Upper lobe of left lung (tissue), 6 donors: ENCODE results near the gene JMJD1C. TPM values are rescaled to one million over a fixed set of nuclear protein-coding genes. Genes with fewer than 3 reads are reported as not detected.
A peak's percentile ranks its signal among the peaks of the same experiment; 100 is the strongest.

Experiments
- ATAC-seq, 2 donors: fragments of 200-7000 bp; cut with Tn5 transposase; one replicate each; pipeline ENCODE4 v1.9.1; 2022; ENCODE audit warnings: mild to moderate bottlenecking in 2 of 2, moderate library complexity in 2 of 2; ENCODE audit not compliant: low FRiP score in 2 of 2
- DNase-seq, 2 donors: peaks; one replicate each; pipeline ENCODE4 v3.0.0-alpha.2; 2019 to 2020
- H3K27ac ChIP-seq, 4 donors: fragments of 200-600 bp; sonication (generic); one replicate each; pipeline ENCODE4 v1.5.1; 2016 to 2019
- H3K27me3 ChIP-seq, 4 donors: fragments of 200-600 bp; sonication (generic); one replicate each; pipeline ENCODE4 v1.5.1; 2017 to 2019
- H3K36me3 ChIP-seq, 4 donors: fragments of 200-600 bp; sonication (generic); one replicate each; pipeline ENCODE4 v1.5.1; 2016 to 2019
- H3K4me1 ChIP-seq, 4 donors: fragments of 200-600 bp; sonication (generic); one replicate each; pipeline ENCODE4 v1.5.1; 2018 to 2019
- H3K4me3 ChIP-seq, 4 donors: fragments of 200-600 bp; sonication (generic); one replicate each; pipeline ENCODE4 v1.5.1; 2017 to 2019; ENCODE audit warnings: mild to moderate bottlenecking in 2 of 4, moderate library complexity in 1 of 4
- H3K9me3 ChIP-seq, 4 donors: fragments of 200-600 bp; sonication (generic); one replicate each; pipeline ENCODE4 v1.5.1; 2018 to 2019
- CTCF ChIP-seq, 6 experiments: fragments of 450-650 bp in 4 of 6; fragments of 200-600 bp in 2 of 6; sonication (generic) in 2 of 6; IDR thresholded peaks; one replicate each; pipeline ENCODE4 v1.5.1; 2016 to 2019; ENCODE audit warnings: antibody characterized with exemption in 6 of 6
- EP300 ChIP-seq, 4 donors: sonication (generic); formaldehyde crosslinking; IDR thresholded peaks; one replicate each; pipeline ENCODE4 v1.5.1; 2017; ENCODE audit warnings: antibody characterized with exemption in 4 of 4, control low read depth in 2 of 4
- POLR2A ChIP-seq, 4 donors: fragments of 450-650 bp; IDR thresholded peaks; one replicate each; pipeline ENCODE4 v1.5.1; 2016 to 2017; ENCODE audit warnings: antibody characterized with exemption in 4 of 4, mild to moderate bottlenecking in 2 of 4
- POLR2AphosphoS5 ChIP-seq, 2 donors: sonication (generic); formaldehyde crosslinking; IDR thresholded peaks; one replicate each; pipeline ENCODE4 v1.5.1; 2017; ENCODE audit warnings: antibody characterized with exemption in 2 of 2
- WGBS, 2 donors: methylation state at CpG; one replicate each; pipeline ENCODE4 v1.1.5; 2017 to 2018; 5-methylcytosine and 5-hydroxymethylcytosine counted together
- total RNA-seq, 6 donors: library from RNA; depleted of rRNA in 4 of 6; stranded (reverse); fragments of >200 nt in 4 of 6; gene quantifications; one replicate each; pipeline versions ENCODE4 v1.1.0 to v1.2.1, GENCODE V29; 2016 to 2021
- donor health status: DM: no; HTN: no; CAD: no; lungs with moderate emphysema.
- donor health status: DM: no; HTN: yes; CAD: no; lungs with severe emphysema.

Gene JMJD1C
- total RNA-seq, 6 donors from 2014 or later, result 80.2 to 130 (median 94.2) TPM

- Histone ChIP-seq H3K27me3 (no peaks in the 10 kb centered on the region), H3K9me3 (no peaks in the 10 kb centered on the region), H3K4me1 (peaks cover 0 to 15% (median 4%) of the 10 kb centered on the region in 4 donors), H3K36me3 (no peaks in the 10 kb centered on the region), H3K4me3 (no peak overlapping the region), H3K27ac (no peak overlapping the region)
- DNase-seq (no peak), ATAC-seq (no peak)
- TF ChIP-seq POLR2A (IDR thresholded peaks at IDR 0.05) (no peak), POLR2AphosphoS5 (IDR thresholded peaks at IDR 0.05) (no peak), EP300 (IDR thresholded peaks at IDR 0.05) (no peak), CTCF (IDR thresholded peaks at IDR 0.05) (no peak)
These were observed 13.3 kb downstream of the JMJD1C start for GRCh38 chr10:63452524-63452923.

- Histone ChIP-seq H3K27ac (no peak overlapping the region), H3K4me1 (peaks cover 0 to 6% (median under 1%) of the 10 kb centered on the region in 4 donors), H3K9me3 (no peaks in the 10 kb centered on the region), H3K27me3 (no peaks in the 10 kb centered on the region), H3K4me3 (no peak overlapping the region), H3K36me3 (no peaks in the 10 kb centered on the region)
- TF ChIP-seq CTCF (IDR thresholded peaks at IDR 0.05), result no peak
- TF ChIP-seq POLR2AphosphoS5 (IDR thresholded peaks at IDR 0.05), result no peak
- no peak for TF ChIP-seq POLR2A (IDR thresholded peaks at IDR 0.05)
- no peak for TF ChIP-seq EP300 (IDR thresholded peaks at IDR 0.05)
- no peak for DNase-seq
- ATAC-seq, result no peak
- 83 to 91% methylated on average over 1 of the region's 1 CpG for WGBS, 2 donors
These were observed 18.9 kb downstream of the JMJD1C start for GRCh38 chr10:63446716-63447440.

GRCh38 chr10:63441404-63441803 lies 24.4 kb downstream of the JMJD1C start:
- H3K9me3 ChIP-seq, result no peaks in the 10 kb centered on the region
- DNase-seq, result no peak
- H3K27me3 ChIP-seq, result no peaks in the 10 kb centered on the region
- H3K36me3 ChIP-seq, result no peaks in the 10 kb centered on the region
- no peak overlapping the region for H3K27ac ChIP-seq
- peaks cover 11 to 38% (median 21%) of the 10 kb centered on the region in 4 donors for H3K4me1 ChIP-seq
- WGBS, 2 donors, result 56 to 67% methylated on average over 3 of the region's 3 CpGs
- ATAC-seq, result peak in 1 of 2 donors; percentile 48
- no peak overlapping the region for H3K4me3 ChIP-seq
- TF ChIP-seq EP300 (IDR thresholded peaks at IDR 0.05) (no peak), POLR2A (IDR thresholded peaks at IDR 0.05) (no peak), CTCF (IDR thresholded peaks at IDR 0.05) (no peak), POLR2AphosphoS5 (IDR thresholded peaks at IDR 0.05) (no peak)

GRCh38 chr10:63439607-63440006 lies 26.2 kb downstream of the JMJD1C start:
- no peaks in the 10 kb centered on the region for H3K36me3 ChIP-seq
- H3K4me3 ChIP-seq, result no peak overlapping the region
- ATAC-seq (no peak), DNase-seq (no peak)
- peaks cover 17 to 49% (median 27%) of the 10 kb centered on the region in 4 donors for H3K4me1 ChIP-seq
- 90 to 93% methylated on average over 3 of the region's 3 CpGs for WGBS, 2 donors
- H3K27ac ChIP-seq, result no peak overlapping the region
- no peaks in the 10 kb centered on the region for H3K27me3 ChIP-seq
- no peak for TF ChIP-seq EP300 (IDR thresholded peaks at IDR 0.05)
- no peak for TF ChIP-seq POLR2A (IDR thresholded peaks at IDR 0.05)
- TF ChIP-seq POLR2AphosphoS5 (IDR thresholded peaks at IDR 0.05), result no peak
- TF ChIP-seq CTCF (IDR thresholded peaks at IDR 0.05), result no peak
- no peaks in the 10 kb centered on the region for H3K9me3 ChIP-seq
